Jurkat, Clone E6-1 (cell line): ENCODE data around the gene SUCLG1.

Source experiments
- DNase-seq: peaks from one replicate; pipeline ENCODE4 v3.0.0-alpha.2; 2011; ENCODE audit warnings: low read depth, low spot score
- H3K4me3 ChIP-seq: 2 replicates; pipeline ENCODE4 v1.5.1; 2011; ENCODE audit warnings: mild to moderate bottlenecking, low read length, control low read depth, moderate library complexity

The SUCLG1 gene

DNA sequence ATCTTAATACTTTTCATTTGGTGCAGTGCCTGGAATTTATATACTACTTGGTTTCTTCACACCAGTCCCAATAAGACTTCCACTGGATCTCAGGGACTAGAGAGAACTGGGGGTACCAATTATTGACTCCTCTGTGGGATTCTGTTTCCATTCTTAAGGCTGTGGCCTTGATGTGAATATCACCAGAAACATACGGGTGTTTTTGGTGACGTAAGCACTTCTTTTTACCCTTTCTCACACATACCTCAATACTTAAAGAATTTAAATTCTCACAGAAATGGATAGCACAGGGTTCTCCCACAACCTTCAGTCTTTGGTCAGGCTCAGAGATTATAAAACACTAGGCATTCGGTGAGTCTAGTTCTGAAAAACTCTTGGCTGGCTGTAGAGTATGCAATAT is 84.1 kb downstream of the SUCLG1 start:
- DNase-seq: no peak
- no peak overlapping the region for H3K4me3 ChIP-seq

DNA sequence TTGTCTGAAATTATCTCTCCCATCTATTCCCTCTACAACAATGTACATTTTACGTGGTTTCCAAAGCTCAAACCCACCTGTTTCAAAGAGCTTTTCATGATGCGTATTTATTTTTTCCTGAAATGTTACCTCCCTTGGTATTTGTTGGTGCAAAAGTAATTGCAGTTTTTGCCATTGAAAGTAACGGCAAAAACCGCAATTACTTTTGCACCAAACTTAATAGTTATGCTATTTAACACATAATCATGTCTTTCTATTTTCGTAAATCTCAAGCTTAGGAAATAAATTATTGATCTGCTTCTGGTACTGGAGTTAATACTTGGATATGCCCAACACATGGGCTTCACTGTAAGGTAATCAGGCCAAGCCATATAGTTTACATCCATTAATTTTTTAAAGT is 85.2 kb downstream of the SUCLG1 start:
- no peak overlapping the region for H3K4me3 ChIP-seq
- no peak for DNase-seq
